Stomach (tissue), 9 donors: ENCODE results near the gene CABLES2. TPM values are rescaled to one million over a fixed set of nuclear protein-coding genes. Genes with fewer than 3 reads are reported as not detected.

ENCODE experiments used
- DNase-seq, 2 donors: peaks; one replicate each; pipeline versions ENCODE4 v3.0.0 to v3.0.0-alpha.2; 2013 to 2019
- H3K27ac ChIP-seq, 5 donors: fragments of 200-600 bp in 4 of 5; sonication (generic) in 4 of 5; one replicate each; pipeline ENCODE4 v1.5.1; 2013 to 2019; ENCODE audit warnings: mild to moderate bottlenecking in 1 of 5, moderate library complexity in 1 of 5
- H3K27me3 ChIP-seq, 3 donors: fragments of 200-600 bp; sonication (generic); one replicate each; pipeline ENCODE4 v1.5.1; 2017 to 2019; ENCODE audit warnings: mixed run types in 1 of 3
- H3K36me3 ChIP-seq, 4 donors: fragments of 200-600 bp; sonication (generic); 1 replicate in 3 of 4; 2 replicates in 1 of 4; pipeline ENCODE4 v1.5.1; 2016 to 2019
- H3K4me1 ChIP-seq, 4 donors: fragments of 200-600 bp; sonication (generic); one replicate each; pipeline ENCODE4 v1.5.1; 2016 to 2019
- H3K4me3 ChIP-seq, 4 donors: fragments of 200-600 bp; sonication (generic) in 3 of 4; one replicate each; pipeline ENCODE4 v1.5.1; 2016 to 2019; ENCODE audit warnings: mild to moderate bottlenecking in 1 of 4
- H3K9me3 ChIP-seq, 4 donors: fragments of 200-600 bp; sonication (generic); one replicate each; pipeline ENCODE4 v1.5.1; 2016 to 2019
- CTCF ChIP-seq, 7 experiments: fragments of 450-650 bp in 4 of 7; fragments of 200-600 bp in 3 of 7; sonication (generic) in 3 of 7; IDR thresholded peaks; one replicate each; pipeline ENCODE4 v1.5.1; 2016 to 2019; ENCODE audit warnings: antibody characterized with exemption in 7 of 7, control low read depth in 2 of 7, mild to moderate bottlenecking in 1 of 7
- EP300 ChIP-seq: sonication (generic); formaldehyde crosslinking; IDR thresholded peaks from one replicate; pipeline ENCODE4 v1.6.1; 2017; ENCODE audit warnings: antibody characterized with exemption
- POLR2A ChIP-seq, 4 donors: fragments of 450-650 bp; IDR thresholded peaks; one replicate each; pipeline ENCODE4 v1.6.1; 2016; ENCODE audit warnings: antibody characterized with exemption in 4 of 4, control low read depth in 2 of 4, mild to moderate bottlenecking in 1 of 4, moderate library complexity in 1 of 4
- POLR2AphosphoS5 ChIP-seq, 3 donors: sonication (generic); formaldehyde crosslinking; IDR thresholded peaks; one replicate each; pipeline ENCODE4 v1.6.1; 2016; ENCODE audit warnings: antibody characterized with exemption in 3 of 3
- WGBS, 5 donors: extraction: QIAGEN DNeasy Blood & Tissue Kit in 3 of 5; methylation state at CpG; one replicate each; pipeline versions ENCODE4 v1.1.5 to v1.1.7; 2013 to 2018; 5-methylcytosine and 5-hydroxymethylcytosine counted together
- intact Hi-C: fragments of 100-400 bp; cut with DNase I; formaldehyde crosslinking; loops from one replicate; pipeline ENCODE4 v1.15.1; 2023; ENCODE audit warnings: low total_unique reads
- polyA plus RNA-seq, 3 donors: library from polyadenylated mRNA; stranded (reverse); fragments of 200-250 nt; gene quantifications; one replicate each; pipeline ENCODE4 v1.2.3, GENCODE V29; 2013
- total RNA-seq, 5 donors: library from RNA; depleted of rRNA; stranded (reverse); fragments of >200 nt; gene quantifications; one replicate each; pipeline versions ENCODE4 v1.1.0 to v1.2.3, GENCODE V29; 2014 to 2016
- donor health status: healthy with polysubstance abuse.
- donor health status: Bipolar disorder and iron deficiency.
- donor health status: healthy.

Gene CABLES2
- total and polyA plus RNA-seq, 8 donors = 0.55 to 7.8 (median 1.9) TPM

- 79 to 89% (median 86%) methylated on average over 3 to 21 of the region's 21 CpGs for WGBS, 5 donors
Measured at GRCh38 chr20:62425281-62426058, 18.4 kb upstream of the CABLES2 start.

GRCh38 chr20:62424249-62425107 is 17.4 kb upstream of the CABLES2 start:
- H3K27me3 ChIP-seq = peaks cover 0 to 38% (median 0%) of the 10 kb centered on the region in 3 donors
- no peaks in the 10 kb centered on the region for H3K36me3 ChIP-seq
- intact Hi-C loops = no loop called here
- WGBS, 5 donors = 37 to 57% (median 46%) methylated on average over 20 to 23 of the region's 23 CpGs
- no peak for TF ChIP-seq POLR2AphosphoS5 (IDR thresholded peaks at IDR 0.05)
- TF ChIP-seq CTCF (IDR thresholded peaks at IDR 0.05) = no peak
- TF ChIP-seq EP300 = no peak
- TF ChIP-seq POLR2A (IDR thresholded peaks at IDR 0.05) = no peak
- H3K4me3 ChIP-seq = no peak overlapping the region
- no peak overlapping the region for H3K27ac ChIP-seq
- DNase-seq = peak; percentile 52 to 62
- H3K9me3 ChIP-seq = no peaks in the 10 kb centered on the region
- peaks cover 19 to 52% (median 39%) of the 10 kb centered on the region in 4 donors for H3K4me1 ChIP-seq

More at GRCh38 chr20:62425281-62426058, 18.4 kb upstream of the CABLES2 start:
- Histone ChIP-seq H3K27ac (no peak overlapping the region), H3K4me3 (no peak overlapping the region), H3K36me3 (no peaks in the 10 kb centered on the region), H3K4me1 (peaks cover 29 to 62% (median 49%) of the 10 kb centered on the region in 4 donors), H3K27me3 (peaks cover 0 to 38% (median 0%) of the 10 kb centered on the region in 3 donors), H3K9me3 (no peaks in the 10 kb centered on the region)
- DNase-seq = no peak
- intact Hi-C loops = no loop called here
- TF ChIP-seq EP300 = no peak
- no peak for TF ChIP-seq CTCF (IDR thresholded peaks at IDR 0.05)
- TF ChIP-seq POLR2AphosphoS5 (IDR thresholded peaks at IDR 0.05) = no peak
- no peak for TF ChIP-seq POLR2A (IDR thresholded peaks at IDR 0.05)

- H3K36me3 ChIP-seq = no peaks in the 10 kb centered on the region
- no peak overlapping the region for H3K27ac ChIP-seq
- H3K4me1 ChIP-seq = peaks cover 7 to 40% (median 27%) of the 10 kb centered on the region in 4 donors
- H3K27me3 ChIP-seq = peaks cover 0 to 41% (median 0%) of the 10 kb centered on the region in 3 donors
- 40 to 59% (median 57%) methylated on average over 1 to 10 of the region's 10 CpGs for WGBS, 5 donors
- no peaks in the 10 kb centered on the region for H3K9me3 ChIP-seq
- no peak overlapping the region for H3K4me3 ChIP-seq
- intact Hi-C loops = no loop called here
- TF ChIP-seq CTCF (IDR thresholded peaks at IDR 0.05) = no peak
- peak in 1 of 2 donors; percentile 32 for DNase-seq
Measured at GRCh38 chr20:62423326-62423706, 16.2 kb upstream of the CABLES2 start.

- DNase-seq = no peak
- TF ChIP-seq CTCF (IDR thresholded peaks at IDR 0.05) (no peak), EP300 (no peak), POLR2A (IDR thresholded peaks at IDR 0.05) (no peak), POLR2AphosphoS5 (IDR thresholded peaks at IDR 0.05) (no peak)
- Histone ChIP-seq H3K27ac (no peak overlapping the region), H3K36me3 (no peaks in the 10 kb centered on the region), H3K4me3 (no peak overlapping the region), H3K27me3 (peaks cover 0 to 41% (median 0%) of the 10 kb centered on the region in 3 donors), H3K9me3 (no peaks in the 10 kb centered on the region), H3K4me1 (peaks cover 2 to 35% (median 22%) of the 10 kb centered on the region in 4 donors)
- intact Hi-C loops = no loop called here
- WGBS, 5 donors = 85 to 90% (median 87%) methylated on average over 17 to 20 of the region's 20 CpGs
Measured at GRCh38 chr20:62422636-62423325, 15.7 kb upstream of the CABLES2 start.
